Right lobe of liver (tissue), 6 donors: ENCODE measurements around the gene METTL22. TPM values are rescaled to one million over a fixed set of nuclear protein-coding genes. Genes with fewer than 3 reads are reported as not detected.
"Not testable (repeated sequence)": the region's sequence is repeated elsewhere in the genome, so short reads cannot be mapped to it uniquely, and the experiment has no call there.

Experiments
- ATAC-seq, 4 donors: fragments of 200-7000 bp; cut with Tn5 transposase; one replicate each; pipeline ENCODE4 v1.9.1; 2020; ENCODE audit warnings: mild to moderate bottlenecking in 4 of 4, moderate library complexity in 4 of 4
- DNase-seq, 3 donors: peaks; one replicate each; pipeline ENCODE4 v3.0.0-alpha.2; 2020
- H3K27ac ChIP-seq, 3 donors: fragments of 200-600 bp; one replicate each; pipeline ENCODE4 v1.8.0; 2022
- H3K27me3 ChIP-seq, 2 donors: fragments of 200-600 bp; one replicate each; pipeline ENCODE4 v1.8.0; 2022
- H3K36me3 ChIP-seq, 4 donors: fragments of 200-600 bp; sonication (generic) in 1 of 4; one replicate each; pipeline versions ENCODE4 v1.5.1 to v1.8.0; 2017 to 2022; ENCODE audit warnings: control low read depth in 1 of 4
- H3K4me1 ChIP-seq, 4 donors: fragments of 200-600 bp; sonication (generic) in 1 of 4; one replicate each; pipeline versions ENCODE4 v1.5.1 to v1.8.0; 2017 to 2022; ENCODE audit warnings: control low read depth in 1 of 4
- H3K4me3 ChIP-seq, 3 donors: fragments of 200-600 bp; one replicate each; pipeline ENCODE4 v1.8.0; 2022
- H3K9me3 ChIP-seq, 4 donors: fragments of 200-600 bp; sonication (generic) in 1 of 4; one replicate each; pipeline versions ENCODE4 v1.5.1 to v1.8.0; 2017 to 2022; ENCODE audit warnings: control low read depth in 1 of 4
- CTCF ChIP-seq, 4 donors: fragments of 200-600 bp in 3 of 4; fragments of 450-650 bp in 1 of 4; IDR thresholded peaks; one replicate each; pipeline versions ENCODE4 v1.5.1 to v1.8.0; 2016 to 2022; ENCODE audit warnings: antibody characterized with exemption in 4 of 4, mild to moderate bottlenecking in 2 of 4
- POLR2A ChIP-seq: fragments of 450-650 bp; IDR thresholded peaks from one replicate; pipeline ENCODE4 v1.6.1; 2017; ENCODE audit warnings: antibody characterized with exemption, mild to moderate bottlenecking
- WGBS: methylation state at CpG from one replicate; pipeline ENCODE4 v1.1.6; 2018; ENCODE audit warnings: low coverage, low lambda C conversion rate; ENCODE audit not compliant: insufficient coverage; ENCODE audit errors: missing lambda C conversion rate; 5-methylcytosine and 5-hydroxymethylcytosine counted together
- intact Hi-C, 2 donors: fragments of 100-400 bp; cut with DNase I; formaldehyde crosslinking; loops; one replicate each; pipeline versions ENCODE4 v1.11.2 to v1.14.1; 2022
- total RNA-seq, 6 experiments: library from RNA; depleted of rRNA in 2 of 6; stranded (reverse); fragments of >200 nt in 2 of 6; fragmentation: NEBNext Ultra II Directional in 3 of 6; extraction: Animal tissue kit (Norgen Biotek cat#: 25700) in 3 of 6; gene quantifications; one replicate each; pipeline versions ENCODE4 v1.1.0 to v1.2.4, GENCODE V29; 2016 to 2023
- donor health status: DM: no; HTN: yes; CAD: no.
- donor health status: DM: no; HTN: no; CAD: no.
- donor health status: DM: no; HTN: no; CAD: no.
- donor health status: DM: no; HTN: yes; CAD: no.
- donor health status: DM: no; HTN: yes; CAD: no.

Gene METTL22
- total RNA-seq, 6 experiments from 2014 or later: 11.3 to 15.2 (median 13.7) TPM

- no peak overlapping the region for H3K4me3 ChIP-seq
- no peaks in the 10 kb centered on the region for H3K9me3 ChIP-seq
- TF ChIP-seq POLR2A (no peak), CTCF (IDR thresholded peaks at IDR 0.05) (no peak)
- no peak for DNase-seq
- ATAC-seq: no peak
- no peaks in the 10 kb centered on the region for H3K4me1 ChIP-seq
- H3K36me3 ChIP-seq: peaks cover 0 to 27% (median 7%) of the 10 kb centered on the region in 4 donors
- no peaks in the 10 kb centered on the region for H3K27me3 ChIP-seq
- intact Hi-C loops: loop anchor here in 1 of 2 donors (10.0 kb wide), 1 partner anchor 235 kb away; the partner anchor contains the start of gene LITAFD
- no peak overlapping the region for H3K27ac ChIP-seq
- WGBS: 70% methylated on average over 8 of the region's 8 CpGs
Observed at GRCh38 chr16:8649829-8650554, 28.5 kb downstream of the METTL22 start.

- H3K4me3 ChIP-seq, H3K9me3 ChIP-seq, H3K4me1 ChIP-seq, H3K27me3 ChIP-seq, H3K36me3 ChIP-seq, DNase-seq, H3K27ac ChIP-seq: not testable (repeated sequence)
- intact Hi-C loops: loop anchor here in 1 of 2 donors (10.0 kb wide), 1 partner anchor 233 kb away; the partner anchor contains the start of gene LITAFD
- 54% methylated on average over 3 of the region's 7 CpGs for WGBS
- peak; percentile 14 to 30 (median 20) for TF ChIP-seq CTCF (IDR thresholded peaks at IDR 0.05)
- ATAC-seq: peak; percentile 39 to 65 (median 54)
Observed at GRCh38 chr16:8651958-8652357, 30.5 kb downstream of the METTL22 start.

- Histone ChIP-seq H3K4me1 (no peaks in the 10 kb centered on the region), H3K9me3 (no peaks in the 10 kb centered on the region), H3K27me3 (no peaks in the 10 kb centered on the region), H3K27ac (no peak overlapping the region), H3K4me3 (no peak overlapping the region), H3K36me3 (no peaks in the 10 kb centered on the region)
- TF ChIP-seq CTCF (IDR thresholded peaks at IDR 0.05) (peak in 3 of 4 donors; percentile 59 to 69 (median 65)), POLR2A (no peak)
- WGBS: 88% methylated on average over 1 of the region's 1 CpG
- ATAC-seq (peak in 3 of 4 donors; percentile 76 to 92 (median 87)), DNase-seq (no peak)
- intact Hi-C loops: loop anchor here (5.0 to 10.0 kb wide), 2 partner anchors 88 to 230 kb away; partner anchors contain the start of gene LITAFD (in 1 of the 2)
Observed at GRCh38 chr16:8655184-8655717, 33.8 kb downstream of the METTL22 start.

- WGBS: 33% methylated on average over 2 of the region's 3 CpGs
- H3K27me3 ChIP-seq: no peaks in the 10 kb centered on the region
- intact Hi-C loops: loop anchor here (5.0 to 10.0 kb wide), 2 partner anchors 89 to 228 kb away; partner anchors contain the start of gene LITAFD (in 1 of the 2)
- no peaks in the 10 kb centered on the region for H3K4me1 ChIP-seq
- TF ChIP-seq POLR2A (no peak), CTCF (IDR thresholded peaks at IDR 0.05) (no peak)
- H3K9me3 ChIP-seq: no peaks in the 10 kb centered on the region
- ATAC-seq (no peak), DNase-seq (no peak)
- no peak overlapping the region for H3K27ac ChIP-seq
- no peaks in the 10 kb centered on the region for H3K36me3 ChIP-seq
- no peak overlapping the region for H3K4me3 ChIP-seq
Observed at GRCh38 chr16:8656376-8656775, 34.9 kb downstream of the METTL22 start.
